ENCODE results near the gene WSCD2.

The WSCD2 gene

DNA sequence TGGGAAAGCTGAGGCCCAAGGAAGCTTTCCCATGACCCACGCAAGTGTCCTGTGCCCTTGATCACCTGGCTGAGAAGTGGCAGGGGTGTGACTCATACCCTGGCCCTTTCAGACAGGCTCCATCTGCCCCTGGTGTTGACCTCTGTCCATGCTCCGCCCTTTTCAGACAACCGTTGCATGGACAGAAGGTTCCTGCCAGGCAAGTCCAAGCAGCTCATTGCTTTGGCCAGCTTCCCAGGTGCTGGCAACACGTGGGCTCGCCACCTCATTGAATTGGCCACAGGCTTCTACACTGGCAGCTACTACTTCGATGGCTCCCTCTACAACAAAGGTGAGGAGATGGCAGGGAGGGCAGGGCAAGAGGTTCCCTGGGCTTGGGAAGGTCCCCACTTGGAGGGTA, 103.5 kb downstream of the WSCD2 start:
- DNase-seq = no peak

DNA sequence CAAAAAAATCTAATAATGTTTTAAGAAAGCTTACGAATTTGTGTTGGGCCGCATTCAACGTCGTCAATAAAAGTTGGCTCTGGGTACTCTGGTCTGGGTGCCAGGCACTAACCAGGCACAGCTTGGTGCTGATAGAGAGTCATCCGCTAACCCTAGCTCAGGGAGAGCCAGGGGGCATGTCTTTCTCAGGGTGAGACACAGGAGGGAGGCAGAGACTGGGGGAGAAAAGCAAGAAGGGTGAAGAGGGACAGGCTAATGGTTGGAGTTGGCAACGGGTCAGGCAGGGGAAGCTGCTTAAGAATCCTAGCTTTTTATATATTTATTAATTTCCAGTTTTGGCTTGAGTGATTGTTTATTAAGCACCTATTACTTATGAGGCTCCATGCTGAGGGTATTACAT, 105.1 kb downstream of the WSCD2 start:
- no peak for DNase-seq

DNA sequence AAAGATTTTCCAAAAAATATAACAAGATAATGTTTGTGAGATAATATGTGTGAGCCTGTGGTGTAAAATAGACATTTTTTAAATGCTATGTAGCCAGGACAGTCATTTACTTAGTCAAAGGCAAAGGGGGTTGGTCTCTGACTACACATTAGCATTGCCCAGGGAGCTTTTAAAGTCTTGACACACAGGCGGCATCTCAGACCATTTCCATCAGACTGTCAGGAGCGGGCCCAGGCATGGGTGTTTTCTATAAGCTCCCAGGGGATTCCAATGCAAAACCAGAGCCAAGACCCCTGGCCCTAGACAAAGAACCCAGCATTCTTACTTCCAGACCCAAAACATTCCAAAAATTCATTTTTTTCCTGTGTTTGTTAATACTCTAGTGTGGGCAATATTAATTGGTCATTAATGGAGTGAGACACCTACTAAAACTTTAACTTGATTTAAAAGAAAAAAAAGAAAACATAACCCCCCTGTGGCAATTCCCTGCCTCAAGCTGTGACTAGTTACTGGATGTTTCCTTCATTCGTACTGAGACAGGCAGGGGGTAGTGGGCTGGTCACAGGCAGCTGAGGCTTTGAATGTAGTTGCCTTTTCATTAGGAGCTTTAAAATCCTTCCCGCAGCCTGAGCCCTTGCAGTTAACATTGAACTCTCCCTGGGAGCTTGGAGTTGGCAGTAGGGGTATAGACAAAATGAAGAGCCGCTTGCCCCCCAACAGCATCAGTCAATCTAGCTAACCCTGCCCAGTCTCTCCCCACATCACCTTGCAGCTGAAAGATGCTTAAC, 106.3 kb downstream of the WSCD2 start:
- DNase-seq = no peak

DNA sequence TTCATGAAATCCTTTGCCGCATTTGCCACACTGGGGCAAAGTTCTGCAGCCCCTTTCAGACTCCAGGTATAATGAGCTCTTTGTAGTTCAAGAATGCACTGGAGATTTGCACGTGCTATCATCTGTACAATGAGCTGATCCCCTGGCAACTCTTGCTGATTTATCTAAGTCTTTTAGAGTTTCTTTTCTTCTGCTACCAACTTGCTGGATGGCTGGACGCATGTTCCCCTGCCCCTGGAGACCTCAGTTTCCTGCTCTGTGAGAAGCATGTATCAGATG, 106.8 kb downstream of the WSCD2 start:
- no peak for DNase-seq

DNA sequence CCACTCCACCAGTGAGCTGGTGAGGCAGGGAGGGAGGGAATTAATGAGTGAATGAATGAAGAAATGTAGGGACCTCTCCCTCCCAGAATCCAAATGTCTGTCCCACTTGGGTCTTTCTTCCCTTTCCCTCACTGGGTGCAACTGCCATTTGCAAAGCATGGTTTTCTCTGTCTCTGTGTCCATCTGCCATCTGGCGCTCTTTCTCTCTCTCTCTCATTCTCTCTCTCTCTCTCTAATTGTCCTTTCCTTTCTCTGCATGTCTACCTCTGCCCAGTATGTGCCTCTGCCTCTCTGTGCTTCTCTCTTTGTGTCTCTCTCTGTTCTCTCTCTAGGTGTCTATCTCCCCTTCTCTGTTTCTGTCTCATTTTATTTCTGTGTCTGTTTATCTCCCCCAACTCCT, 107.3 kb downstream of the WSCD2 start:
- no peak for DNase-seq

DNA sequence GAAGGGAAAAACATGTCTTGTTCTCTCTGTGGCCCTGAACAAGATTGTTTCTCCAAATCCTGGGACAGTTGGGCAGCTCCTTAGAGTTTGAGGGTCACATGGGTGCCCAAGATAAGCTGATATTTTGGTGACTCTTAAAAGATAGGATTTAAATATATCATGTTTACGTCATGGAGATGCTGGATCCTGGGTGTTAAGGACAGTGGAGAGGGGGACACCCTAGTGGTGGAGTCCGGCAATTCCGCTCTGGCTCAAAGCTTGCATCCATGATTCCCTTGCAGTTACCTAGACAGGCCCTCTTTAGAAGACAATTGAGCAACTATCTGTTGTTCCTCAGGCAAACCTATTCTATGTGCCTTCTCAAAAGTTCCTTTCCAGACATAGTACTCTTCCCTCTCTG, 108.2 kb downstream of the WSCD2 start:
- no peak for DNase-seq

DNA sequence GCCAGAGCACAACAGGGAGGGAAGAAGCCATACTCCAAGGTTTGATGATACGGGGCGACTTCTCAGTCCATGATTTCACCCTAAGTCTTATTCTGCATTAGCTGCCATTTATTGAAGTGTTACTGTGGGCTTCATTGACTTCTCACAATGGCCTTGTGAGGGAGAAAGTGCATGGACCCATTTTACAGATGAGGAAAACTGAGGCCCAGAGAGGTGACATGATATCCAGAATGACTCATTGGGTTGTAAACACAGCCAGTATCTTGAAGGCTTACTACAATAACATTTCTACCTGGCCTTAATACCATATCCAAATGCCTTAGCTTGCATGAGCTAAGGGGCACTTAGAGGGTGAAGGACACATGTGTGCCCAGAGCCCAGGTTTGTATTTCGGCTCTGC, 109.4 kb downstream of the WSCD2 start:
- DNase-seq = no peak

DNA sequence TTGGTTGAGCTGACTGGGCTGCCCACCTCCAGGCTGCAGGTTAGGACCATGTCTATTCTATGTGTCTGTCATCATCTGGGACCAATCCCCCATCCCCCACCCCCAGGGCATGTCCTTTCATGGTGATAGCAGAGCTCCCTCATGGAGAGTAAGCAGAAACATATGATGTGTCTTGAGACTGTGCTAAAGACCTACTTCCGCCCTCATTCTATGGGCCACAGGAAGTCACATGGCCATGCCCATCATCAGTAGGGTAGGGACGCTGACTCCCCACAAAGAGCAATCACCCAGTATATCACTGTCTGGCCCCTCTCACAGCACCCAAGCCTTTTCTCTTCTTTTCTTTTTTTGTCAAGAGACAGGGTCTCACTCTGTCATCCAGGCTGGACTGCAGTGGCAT, 110.3 kb downstream of the WSCD2 start:
- no peak for DNase-seq

DNA sequence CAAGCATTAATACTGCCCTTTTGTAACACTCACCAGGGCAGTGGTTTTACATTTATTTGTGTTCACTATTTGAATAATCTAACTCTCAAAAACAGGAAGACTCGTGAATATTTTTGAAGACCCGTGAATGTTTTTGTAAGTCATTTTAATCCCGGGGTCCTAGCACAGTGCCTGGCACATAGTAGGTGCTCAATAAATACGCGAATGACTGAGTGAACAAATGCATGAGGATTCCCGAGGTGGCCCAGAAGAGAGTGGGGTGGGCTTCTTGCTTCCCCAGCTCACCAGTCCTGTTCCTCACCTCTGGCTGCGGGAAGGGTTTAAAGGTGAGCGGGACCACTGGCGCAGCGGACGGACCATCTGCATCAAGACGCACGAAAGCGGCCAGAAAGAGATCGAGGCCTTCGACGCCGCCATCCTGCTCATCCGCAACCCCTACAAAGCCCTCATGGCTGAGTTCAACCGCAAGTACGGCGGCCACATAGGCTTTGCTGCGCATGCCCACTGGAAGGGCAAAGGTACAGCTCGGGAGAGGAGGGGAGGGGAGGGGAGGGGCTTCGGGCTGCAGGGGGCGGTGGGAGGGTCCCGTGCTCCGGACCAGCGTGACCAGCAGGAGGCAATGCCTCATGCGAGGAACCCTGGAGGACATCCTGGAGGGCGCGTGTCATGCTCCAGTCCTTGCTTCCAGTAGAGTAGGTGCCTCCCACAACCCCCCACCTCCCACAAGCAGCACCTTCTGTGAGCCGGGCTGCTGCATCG, 111.1 kb downstream of the WSCD2 start:
- no peak for DNase-seq

DNA sequence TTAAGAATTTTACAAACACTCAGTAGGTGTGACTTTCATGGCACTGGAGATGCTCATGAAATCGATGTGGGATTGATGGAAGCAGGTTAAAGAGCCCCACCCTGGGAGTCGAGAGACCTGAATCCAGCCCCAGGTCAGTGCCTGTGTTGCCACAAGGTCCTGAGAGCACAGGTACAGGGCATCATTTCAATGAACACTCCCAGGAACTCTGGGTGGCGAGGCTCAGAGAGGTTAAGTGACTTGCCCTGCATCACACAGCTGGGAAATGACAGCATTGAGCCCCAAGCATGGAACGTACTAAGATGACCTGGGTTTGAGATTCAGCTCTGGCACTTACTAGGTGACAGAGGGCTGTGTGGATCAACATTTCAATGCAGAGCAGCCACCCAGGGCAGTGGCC, 111.8 kb downstream of the WSCD2 start:
- no peak for DNase-seq

DNA sequence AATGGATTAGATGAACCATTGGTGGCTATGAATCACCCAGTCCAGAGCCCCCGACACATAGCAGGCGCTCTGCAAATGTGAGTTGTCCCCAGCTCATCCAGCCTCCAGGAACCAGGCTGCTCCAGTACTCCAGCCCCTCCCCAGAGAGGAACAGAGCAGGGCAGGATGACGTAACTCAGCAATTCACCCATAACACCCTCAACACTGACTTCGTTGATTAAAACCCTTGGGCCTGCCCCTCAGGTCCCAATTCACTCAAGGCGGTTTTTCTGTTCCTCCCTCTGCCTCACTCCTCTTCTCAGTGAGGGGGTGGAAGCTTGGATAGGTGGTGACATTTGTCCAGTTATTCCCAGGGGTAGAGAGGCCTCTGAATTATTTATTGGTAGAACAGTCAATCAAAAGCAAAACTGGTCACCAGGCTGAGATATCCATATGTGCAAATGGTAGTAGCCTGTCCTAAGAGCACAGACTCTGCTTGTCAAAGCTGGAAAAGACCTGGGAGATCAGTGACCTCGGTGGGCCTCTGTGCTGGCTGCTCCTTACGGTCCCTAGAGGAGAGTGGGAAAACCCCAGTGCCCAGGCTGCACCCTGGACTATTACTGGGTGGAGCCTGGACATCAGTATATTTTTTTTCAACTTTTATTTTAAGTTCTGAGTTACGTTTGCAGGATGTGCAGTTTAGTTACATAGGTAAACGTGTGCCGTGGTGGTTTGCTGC, 113.1 kb downstream of the WSCD2 start:
- no peak for DNase-seq

DNA sequence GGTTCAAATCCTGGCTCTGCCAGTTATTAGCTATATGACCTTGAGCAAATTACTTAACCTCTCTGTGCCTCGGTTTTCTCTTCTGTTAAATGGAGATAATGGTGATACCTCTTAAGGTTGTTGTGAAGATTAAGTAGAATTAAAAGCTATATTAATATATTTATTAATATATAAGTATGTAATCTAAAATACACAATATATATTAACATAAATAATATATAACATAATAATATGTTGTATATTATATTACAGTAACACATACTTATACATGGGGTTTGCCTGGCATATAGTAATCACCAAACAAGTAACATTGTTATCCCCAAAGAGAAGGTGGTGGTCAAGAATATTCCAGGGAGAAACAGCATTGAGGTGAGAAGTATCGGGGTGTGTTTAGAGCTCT, 118.0 kb downstream of the WSCD2 start:
- no peak for DNase-seq

DNA sequence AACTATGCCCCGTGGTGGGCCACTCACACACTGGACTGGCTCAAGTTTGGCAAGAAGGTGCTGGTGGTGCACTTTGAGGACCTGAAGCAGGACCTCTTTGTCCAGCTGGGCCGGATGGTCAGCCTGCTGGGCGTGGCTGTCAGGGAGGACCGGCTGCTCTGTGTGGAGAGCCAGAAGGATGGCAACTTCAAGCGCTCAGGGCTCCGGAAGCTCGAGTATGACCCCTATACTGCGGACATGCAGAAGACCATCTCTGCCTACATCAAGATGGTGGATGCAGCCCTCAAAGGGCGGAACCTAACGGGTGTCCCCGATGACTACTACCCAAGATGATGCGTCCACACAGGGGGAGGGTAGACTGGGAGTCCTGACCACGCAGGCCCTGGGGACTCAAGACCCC, 118.9 kb downstream of the WSCD2 start:
- no peak for DNase-seq

DNA sequence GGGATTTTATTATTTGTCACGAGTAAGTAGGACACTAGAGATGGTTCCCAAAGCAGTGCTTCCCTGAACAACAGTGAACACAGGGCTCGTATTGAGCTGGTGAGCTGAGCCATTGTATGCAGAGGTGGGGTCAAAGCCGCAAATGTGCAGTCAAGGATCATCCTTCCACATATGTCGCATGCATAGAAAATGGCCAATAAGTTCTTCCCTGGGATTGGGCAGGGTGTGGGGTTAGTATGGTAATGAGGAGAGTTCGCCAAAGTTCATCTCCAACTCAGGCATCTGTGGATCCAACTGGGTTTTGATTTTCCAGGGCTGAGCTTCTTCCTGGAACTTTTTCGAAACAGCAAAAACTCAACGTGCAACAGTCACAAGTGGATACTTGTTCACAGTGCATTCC, 123.4 kb downstream of the WSCD2 start:
- no peak for DNase-seq

DNA sequence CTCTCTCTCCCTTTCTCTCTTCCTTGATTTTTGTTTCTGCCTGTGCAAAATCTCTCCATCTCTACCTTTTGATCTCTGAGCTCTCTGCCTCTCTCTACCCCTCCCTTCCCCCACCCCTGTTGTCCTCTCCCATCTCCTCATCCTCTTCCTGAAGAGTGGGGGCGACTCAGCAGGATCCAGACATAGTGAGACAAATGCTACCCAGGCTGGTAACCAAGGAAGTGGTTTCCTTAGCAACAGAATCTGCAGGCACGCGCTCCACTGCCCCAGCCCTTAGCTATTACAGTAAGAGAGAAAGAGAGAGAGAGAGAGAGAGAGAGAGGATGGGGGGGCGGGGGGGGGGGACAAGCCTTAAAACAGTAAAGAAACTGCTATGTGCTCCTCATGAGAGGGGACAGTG, 124.5 kb downstream of the WSCD2 start:
- DNase-seq = peak in 38 of 56 donors; percentile 5 to 80 (median 36)

DNA sequence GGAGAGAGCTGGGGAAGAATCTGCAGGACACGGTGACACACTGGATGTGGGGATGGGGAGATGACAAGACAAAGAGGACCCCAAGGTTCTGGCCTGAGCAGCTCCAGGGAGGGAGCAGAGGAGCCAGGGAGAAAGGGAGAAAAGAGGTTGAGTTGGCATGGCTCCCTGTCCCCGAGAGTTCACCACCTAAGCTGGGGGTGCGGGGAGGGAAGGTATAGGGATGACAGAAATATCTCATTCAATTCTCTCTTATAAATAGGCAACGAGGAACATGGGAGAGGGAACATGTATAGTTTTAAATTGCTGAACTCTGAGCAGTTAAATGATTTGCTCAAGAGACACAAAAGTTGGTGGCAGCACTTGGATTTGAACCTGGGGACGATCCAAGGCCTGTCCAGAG, 124.9 kb downstream of the WSCD2 start:
- no peak for DNase-seq

DNA sequence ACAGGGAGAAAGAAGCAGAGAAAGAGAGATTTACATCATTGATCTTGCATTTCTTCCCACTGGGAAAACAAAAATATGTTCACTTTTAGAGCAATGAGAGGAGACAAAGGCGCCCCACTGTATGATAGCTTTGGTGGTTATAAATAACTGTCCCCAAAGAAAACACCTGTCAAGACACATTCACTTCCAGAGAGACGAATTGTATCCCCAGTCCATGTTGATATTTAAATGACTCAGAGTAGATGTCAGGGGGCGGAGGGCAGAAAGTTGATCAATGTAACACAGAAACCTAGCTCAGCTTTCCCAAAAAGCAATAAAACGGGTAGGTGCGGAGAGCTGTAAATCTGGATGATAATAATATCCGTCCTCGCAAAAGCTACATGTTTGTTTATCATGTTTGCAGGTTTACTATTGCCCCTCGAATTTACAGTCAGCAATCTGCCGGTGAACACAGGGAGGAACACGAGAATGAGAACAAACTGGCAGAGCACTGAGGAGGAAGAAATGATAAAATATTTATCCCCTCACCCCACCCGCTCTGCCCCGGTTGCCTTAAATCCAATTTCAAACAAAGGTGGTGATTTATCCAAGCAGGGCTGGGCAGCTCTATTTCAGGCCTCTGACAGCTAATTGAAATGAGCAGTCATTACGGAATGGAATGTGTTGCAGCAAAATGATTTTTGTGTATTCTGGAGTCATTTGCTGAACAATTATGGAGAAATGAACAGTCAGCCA, 125.6 kb downstream of the WSCD2 start:
- DNase-seq = peak in 1 of 56 donors; percentile 13

DNA sequence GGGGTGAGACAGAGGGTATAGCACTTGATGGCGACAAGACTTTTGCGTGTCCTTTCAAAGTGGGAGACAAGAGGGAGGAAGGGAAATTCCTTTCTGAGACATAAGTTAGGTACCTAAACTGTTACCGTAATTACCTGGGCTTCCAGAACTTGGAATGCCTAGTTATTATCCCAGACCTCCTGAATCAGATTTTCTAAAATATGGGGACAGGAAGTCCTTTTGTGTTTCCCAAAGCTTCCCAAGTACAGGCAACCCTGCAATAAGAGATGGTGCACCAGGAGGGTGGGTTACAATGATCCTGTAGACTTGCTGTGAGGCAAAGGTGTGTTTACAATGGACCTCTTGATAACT, 126.1 kb downstream of the WSCD2 start:
- no peak for DNase-seq

DNA sequence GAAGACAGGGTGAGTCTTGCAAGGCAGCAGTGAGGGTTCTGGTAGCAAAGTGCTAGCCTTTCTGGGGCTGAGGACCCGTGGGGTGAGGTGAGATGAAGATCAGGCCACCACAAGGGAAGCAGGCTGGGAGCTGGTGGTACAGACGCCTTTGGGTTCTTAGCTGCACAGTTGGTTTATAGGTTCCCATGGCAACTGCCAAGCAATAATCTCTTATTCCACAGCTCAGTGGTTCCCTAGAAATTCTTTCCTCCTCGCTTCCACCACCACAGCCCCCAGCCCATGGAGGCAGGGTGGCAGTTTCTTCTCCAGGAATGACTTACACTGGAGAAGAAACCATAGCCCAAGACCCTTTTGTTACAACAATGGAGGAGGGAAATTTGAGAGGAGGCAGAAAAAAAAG, 127.9 kb downstream of the WSCD2 start:
- DNase-seq = peak in 1 of 56 donors; percentile 18

DNA sequence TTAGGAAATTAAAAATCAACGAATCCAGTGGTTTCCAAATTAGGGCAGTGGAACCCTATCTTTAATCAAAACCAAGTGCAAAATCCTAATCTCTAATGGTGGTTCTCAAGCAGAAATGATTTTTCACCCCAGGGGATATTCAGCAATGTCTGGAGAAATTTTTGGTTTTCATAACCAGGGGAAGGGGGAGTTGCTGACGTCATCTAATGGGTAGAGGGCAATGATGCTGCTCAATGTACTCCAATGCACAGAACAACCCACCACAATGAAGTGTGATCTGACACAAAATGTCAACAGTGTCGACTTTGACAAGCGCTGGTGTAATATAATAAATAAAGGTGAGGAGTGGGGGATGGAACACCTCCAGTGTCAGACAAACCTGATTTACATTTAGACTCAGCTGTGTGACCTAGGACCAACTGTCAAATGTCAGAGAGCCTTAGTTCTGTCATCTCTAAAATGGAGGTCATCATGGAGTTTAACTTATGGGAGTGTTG, 128.6 kb downstream of the WSCD2 start:
- DNase-seq = no peak

DNA sequence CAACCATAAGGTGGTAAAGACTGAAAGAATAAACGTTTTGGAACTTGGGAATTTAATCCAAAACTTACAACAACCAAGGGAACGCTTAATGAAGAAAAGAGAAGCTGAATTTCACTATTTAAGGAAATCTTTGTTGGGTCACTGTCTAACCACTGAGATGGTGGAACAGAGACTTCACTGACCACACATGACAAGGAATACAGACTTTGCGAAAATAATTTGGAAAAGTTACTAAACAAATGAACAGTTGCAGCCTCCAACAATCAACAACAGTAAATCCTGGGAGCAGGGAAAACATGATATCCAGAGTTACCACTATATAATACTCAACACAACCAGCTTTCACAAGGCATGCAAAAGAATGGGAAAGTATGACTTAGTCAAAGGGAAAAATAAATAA, 131.0 kb downstream of the WSCD2 start:
- DNase-seq = no peak

DNA sequence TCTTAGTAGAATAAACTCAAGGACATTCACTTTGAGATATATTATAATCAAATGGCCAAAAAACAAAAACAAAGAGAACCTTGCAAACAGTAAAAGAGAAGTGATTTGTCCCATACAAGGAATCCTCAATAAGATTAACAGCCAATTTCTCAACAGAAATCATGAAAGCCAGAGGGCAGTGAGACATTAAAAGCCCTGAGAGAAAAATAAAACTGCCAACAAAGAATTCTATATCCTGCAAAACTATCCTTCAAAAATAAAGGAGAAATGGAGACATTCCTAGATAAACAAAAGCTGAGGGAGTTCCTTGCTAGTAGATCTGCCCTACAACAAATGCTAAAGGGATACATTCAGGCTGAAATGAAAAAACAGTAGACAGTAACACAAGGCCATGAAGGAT, 131.9 kb downstream of the WSCD2 start:
- no peak for DNase-seq

Data from amygdala (tissue), 56 donors.